HL-60 (cell line): ENCODE data around the gene MGAT5.

Source experiments
- DNase-seq, 2 experiments: peaks; one replicate each; pipeline ENCODE4 v3.0.0-alpha.2; 2010 to 2020; ENCODE audit warnings: low read depth in 1 of 2, low spot score in 1 of 2
- H3K27ac ChIP-seq: fragments of 250-450 bp; sonication (Bioruptor Pico); replicated peaks from 2 replicates; pipeline ENCODE4 v1.5.1; 2020; ENCODE audit warnings: mild to moderate bottlenecking, moderate library complexity
- H3K27me3 ChIP-seq: fragments of 250-450 bp; sonication (Bioruptor Pico); 2 replicates; pipeline ENCODE4 v1.5.1; 2021; ENCODE audit warnings: mild to moderate bottlenecking, moderate library complexity; ENCODE audit not compliant: insufficient read depth, poor library complexity, severe bottlenecking
- H3K4me3 ChIP-seq: replicated peaks from 2 replicates; pipeline ENCODE4 v1.5.1; 2011; ENCODE audit warnings: mild to moderate bottlenecking, control low read depth, low read length; ENCODE audit not compliant: insufficient read depth
- GABPA ChIP-seq: IDR thresholded peaks from 2 replicates; pipeline ENCODE4 v1.6.1; 2012; ENCODE audit warnings: low read depth
- POLR2AphosphoS5 ChIP-seq: IDR thresholded peaks from 2 replicates; pipeline ENCODE4 v1.6.1; 2012; ENCODE audit warnings: low read depth
- SPI1 ChIP-seq: IDR thresholded peaks from 2 replicates; pipeline ENCODE4 v1.6.1; 2012; ENCODE audit warnings: low read depth, mild to moderate bottlenecking, borderline replicate concordance
- TF ChIP-seq, protein P1 (sequence below): IDR thresholded peaks from one replicate; pipeline ENCODE4 v1.5.1; 2011; ENCODE audit warnings: low read length, control low read depth, inconsistent platforms; ENCODE audit not compliant: insufficient read depth
- TF ChIP-seq, protein P2 (sequence below): IDR thresholded peaks from 2 replicates; pipeline ENCODE4 v1.6.1; 2012; ENCODE audit warnings: low read depth; ENCODE audit not compliant: insufficient replicate concordance

The MGAT5 gene

GRCh38 chr2:134231965-134232340, 21.9 kb upstream of the MGAT5 start:
- no peak overlapping the region for H3K4me3 ChIP-seq
- no peak overlapping the region for H3K27ac ChIP-seq
- TF ChIP-seq, protein P1, sequence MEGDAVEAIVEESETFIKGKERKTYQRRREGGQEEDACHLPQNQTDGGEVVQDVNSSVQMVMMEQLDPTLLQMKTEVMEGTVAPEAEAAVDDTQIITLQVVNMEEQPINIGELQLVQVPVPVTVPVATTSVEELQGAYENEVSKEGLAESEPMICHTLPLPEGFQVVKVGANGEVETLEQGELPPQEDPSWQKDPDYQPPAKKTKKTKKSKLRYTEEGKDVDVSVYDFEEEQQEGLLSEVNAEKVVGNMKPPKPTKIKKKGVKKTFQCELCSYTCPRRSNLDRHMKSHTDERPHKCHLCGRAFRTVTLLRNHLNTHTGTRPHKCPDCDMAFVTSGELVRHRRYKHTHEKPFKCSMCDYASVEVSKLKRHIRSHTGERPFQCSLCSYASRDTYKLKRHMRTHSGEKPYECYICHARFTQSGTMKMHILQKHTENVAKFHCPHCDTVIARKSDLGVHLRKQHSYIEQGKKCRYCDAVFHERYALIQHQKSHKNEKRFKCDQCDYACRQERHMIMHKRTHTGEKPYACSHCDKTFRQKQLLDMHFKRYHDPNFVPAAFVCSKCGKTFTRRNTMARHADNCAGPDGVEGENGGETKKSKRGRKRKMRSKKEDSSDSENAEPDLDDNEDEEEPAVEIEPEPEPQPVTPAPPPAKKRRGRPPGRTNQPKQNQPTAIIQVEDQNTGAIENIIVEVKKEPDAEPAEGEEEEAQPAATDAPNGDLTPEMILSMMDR = no peak
- TF ChIP-seq SPI1 = no peak
- no peak for TF ChIP-seq POLR2AphosphoS5
- TF ChIP-seq, protein P2, sequence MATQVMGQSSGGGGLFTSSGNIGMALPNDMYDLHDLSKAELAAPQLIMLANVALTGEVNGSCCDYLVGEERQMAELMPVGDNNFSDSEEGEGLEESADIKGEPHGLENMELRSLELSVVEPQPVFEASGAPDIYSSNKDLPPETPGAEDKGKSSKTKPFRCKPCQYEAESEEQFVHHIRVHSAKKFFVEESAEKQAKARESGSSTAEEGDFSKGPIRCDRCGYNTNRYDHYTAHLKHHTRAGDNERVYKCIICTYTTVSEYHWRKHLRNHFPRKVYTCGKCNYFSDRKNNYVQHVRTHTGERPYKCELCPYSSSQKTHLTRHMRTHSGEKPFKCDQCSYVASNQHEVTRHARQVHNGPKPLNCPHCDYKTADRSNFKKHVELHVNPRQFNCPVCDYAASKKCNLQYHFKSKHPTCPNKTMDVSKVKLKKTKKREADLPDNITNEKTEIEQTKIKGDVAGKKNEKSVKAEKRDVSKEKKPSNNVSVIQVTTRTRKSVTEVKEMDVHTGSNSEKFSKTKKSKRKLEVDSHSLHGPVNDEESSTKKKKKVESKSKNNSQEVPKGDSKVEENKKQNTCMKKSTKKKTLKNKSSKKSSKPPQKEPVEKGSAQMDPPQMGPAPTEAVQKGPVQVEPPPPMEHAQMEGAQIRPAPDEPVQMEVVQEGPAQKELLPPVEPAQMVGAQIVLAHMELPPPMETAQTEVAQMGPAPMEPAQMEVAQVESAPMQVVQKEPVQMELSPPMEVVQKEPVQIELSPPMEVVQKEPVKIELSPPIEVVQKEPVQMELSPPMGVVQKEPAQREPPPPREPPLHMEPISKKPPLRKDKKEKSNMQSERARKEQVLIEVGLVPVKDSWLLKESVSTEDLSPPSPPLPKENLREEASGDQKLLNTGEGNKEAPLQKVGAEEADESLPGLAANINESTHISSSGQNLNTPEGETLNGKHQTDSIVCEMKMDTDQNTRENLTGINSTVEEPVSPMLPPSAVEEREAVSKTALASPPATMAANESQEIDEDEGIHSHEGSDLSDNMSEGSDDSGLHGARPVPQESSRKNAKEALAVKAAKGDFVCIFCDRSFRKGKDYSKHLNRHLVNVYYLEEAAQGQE = no peak
- TF ChIP-seq GABPA = no peak
- no peak for DNase-seq
- H3K27me3 ChIP-seq = no peaks in the 10 kb centered on the region

DNA sequence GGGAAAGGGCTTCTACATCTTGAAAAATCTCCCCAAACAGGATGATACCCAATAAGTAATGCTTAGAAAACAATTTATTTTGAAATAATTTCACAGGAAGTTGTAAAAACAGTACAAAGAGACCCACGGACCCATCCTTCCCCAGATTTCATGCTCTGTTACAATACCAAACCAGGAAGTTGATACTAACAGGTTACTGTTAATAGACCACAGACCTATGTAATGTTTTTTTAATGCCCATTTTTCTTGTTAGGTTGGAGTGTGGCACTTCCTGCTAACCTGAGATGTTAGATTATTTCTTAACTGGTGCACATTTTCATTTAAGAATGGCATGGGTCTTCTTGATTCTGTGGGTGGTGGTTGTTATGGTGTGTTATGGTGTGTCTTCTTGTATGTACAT, 21.4 kb upstream of the MGAT5 start:
- Histone ChIP-seq H3K4me3 (no peak overlapping the region), H3K27me3 (no peaks in the 10 kb centered on the region), H3K27ac (peak overlapping the region; percentile 32)
- no peak for TF ChIP-seq POLR2AphosphoS5
- TF ChIP-seq SPI1 = no peak; the same call in 1 of the 2 replicates
- no peak for TF ChIP-seq GABPA
- TF ChIP-seq, protein P1 = no peak
- TF ChIP-seq, protein P2 = no peak
- DNase-seq = peak; percentile 13 to 50

DNA sequence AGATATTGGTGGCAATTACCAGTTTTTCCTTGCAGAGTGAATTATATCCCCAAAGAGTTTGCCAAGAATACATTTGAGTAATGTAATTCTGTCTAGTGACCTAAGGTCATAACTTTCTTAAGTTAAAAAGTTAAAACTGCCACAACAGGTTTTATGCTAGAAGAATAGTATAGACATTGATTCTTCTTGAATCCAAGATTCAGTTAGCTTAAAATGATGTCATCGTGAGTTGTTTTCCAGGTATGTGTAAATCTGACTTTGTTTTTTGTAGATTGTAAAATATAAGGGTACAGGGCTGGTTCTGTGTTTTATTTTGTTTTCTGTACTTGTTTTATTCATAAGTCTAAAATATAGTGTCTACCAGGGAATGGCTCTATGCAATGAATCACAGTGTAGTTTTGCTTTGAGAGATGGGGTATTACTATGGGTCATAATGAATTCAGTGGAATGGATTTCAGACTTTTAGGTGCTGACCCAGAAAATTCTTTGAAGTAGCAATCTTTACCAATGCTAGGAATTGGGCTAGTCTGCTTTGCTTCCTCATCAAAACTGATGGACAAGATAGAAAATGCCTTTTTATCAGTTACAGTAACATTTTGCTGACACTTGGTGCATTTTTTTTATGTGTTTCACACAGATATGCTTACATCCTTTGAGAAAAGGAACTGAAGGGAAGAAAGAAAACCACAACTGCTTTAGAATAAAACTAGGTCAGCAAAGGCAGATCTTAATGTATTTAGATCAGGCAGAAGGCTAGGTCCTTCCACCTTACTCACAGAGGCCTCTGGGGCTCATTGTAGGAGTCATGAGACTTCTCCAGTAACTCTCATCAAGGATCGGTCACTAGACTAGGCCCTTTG, 20.8 kb upstream of the MGAT5 start:
- peak; percentile 21 to 36 for DNase-seq
- H3K27me3 ChIP-seq = no peaks in the 10 kb centered on the region
- TF ChIP-seq, protein P2 = no peak
- TF ChIP-seq SPI1 (peak; percentile 46; the same call in 1 of the 2 replicates), GABPA (no peak), POLR2AphosphoS5 (no peak)
- TF ChIP-seq, protein P1 = no peak
- H3K4me3 ChIP-seq = no peak overlapping the region
- H3K27ac ChIP-seq = peak overlapping the region; percentile 32
